Measurements from ENCODE around the gene HSPBP1. TPM values are rescaled to one million over a fixed set of nuclear protein-coding genes. Genes with fewer than 3 reads are reported as not detected.
A peak's percentile ranks its signal among the peaks of the same experiment; 100 is the strongest.

Gene HSPBP1
- total RNA-seq, 1 experiment from 2014 or later, result 63.0 TPM

- RAD21 ChIA-PET (ENCODE audit: low non-redundant PET in 1 of 2, low total read pairs in 2 of 2, uncharacterized antibody in 2 of 2, unreplicated experiment in 2 of 2), result no interaction called here
- intact Hi-C loops (cut with micrococcal nuclease), result loop anchor here (5.0 kb wide), 1 partner anchor 89 kb away; the partner anchor contains the start of gene DNAAF3
- no peak overlapping the region for H2AFZ ChIP-seq (ENCODE audit: low read depth, low read length, poor library complexity, severe bottlenecking)
- ATAC-seq, result no peak
- CTCF ChIA-PET, result no interaction called here
- H3K9me2 ChIP-seq (ENCODE audit: insufficient read depth), result no peaks in the 10 kb centered on the region
- peaks cover 20 to 41% of the 10 kb centered on the region in 2 experiments for H3K4me1 ChIP-seq (ENCODE audit: control insufficient read depth in 1 of 2, insufficient read depth in 2 of 2, low read length in 2 of 2)
- no peak for DNase-seq (ENCODE audit: low read depth, low spot score)
- no TSS peak for BruUV-seq (replicated peaks)
- H3K27me3 ChIP-seq (ENCODE audit: insufficient read depth, low read length), result no peaks in the 10 kb centered on the region
- no peak overlapping the region for H3K27ac ChIP-seq (ENCODE audit: low read depth, low read length)
- peaks cover 79% of the 10 kb centered on the region for H3K79me2 ChIP-seq (ENCODE audit: insufficient read depth, low read length)
- H3K9me3 ChIP-seq (ENCODE audit: control insufficient read depth in 1 of 2, insufficient read depth in 1 of 2, low read depth in 1 of 2, low read length in 2 of 2), result no peaks in the 10 kb centered on the region
- POLR2A ChIA-PET, result interaction anchor here (1.2 kb wide), 1 partner anchor 45 kb away, joined by 3 read pairs; no protein-coding TSS in a partner anchor
- peaks cover 0 to 9% of the 10 kb centered on the region in 2 experiments; a peak in 3 of 4 replicates for H3K36me3 ChIP-seq (ENCODE audit: control insufficient read depth in 1 of 2, insufficient read depth in 2 of 2, low read length in 2 of 2)
- TF ChIP-seq CEBPB (IDR thresholded peaks at IDR 0.05; ENCODE audit: low read depth), result no peak
- no peak for TF ChIP-seq EGR1 (IDR thresholded peaks at IDR 0.05; ENCODE audit: low read depth)
- TF ChIP-seq, protein P1, sequence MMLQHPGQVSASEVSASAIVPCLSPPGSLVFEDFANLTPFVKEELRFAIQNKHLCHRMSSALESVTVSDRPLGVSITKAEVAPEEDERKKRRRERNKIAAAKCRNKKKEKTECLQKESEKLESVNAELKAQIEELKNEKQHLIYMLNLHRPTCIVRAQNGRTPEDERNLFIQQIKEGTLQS (IDR thresholded peaks at IDR 0.05), result no peak
- no peak for TF ChIP-seq EZH2phosphoT487 (IDR thresholded peaks at IDR 0.05; ENCODE audit: borderline replicate concordance)
- TF ChIP-seq RAD21 (IDR thresholded peaks at IDR 0.05; ENCODE audit: low read depth), result no peak
- no peak for TF ChIP-seq CBX3 (IDR thresholded peaks at IDR 0.05; ENCODE audit: low read depth)
- TF ChIP-seq SP1 (IDR thresholded peaks at IDR 0.05; ENCODE audit: low read depth), result no peak
- TF ChIP-seq REST (IDR thresholded peaks at IDR 0.05; ENCODE audit: low read depth), result no peak
- peak overlapping the region; percentile 98 for H3K4me2 ChIP-seq (ENCODE audit: low read length)
- H3K4me3 ChIP-seq (replicated peaks in 1 of 2; ENCODE audit: low read depth in 1 of 2, low read length in 2 of 2), result no peak overlapping the region
- H3K9ac ChIP-seq (ENCODE audit: low read length), result no peak overlapping the region
- H4K20me1 ChIP-seq (ENCODE audit: insufficient read depth), result no peaks in the 10 kb centered on the region
Measured at GRCh38 chr19:55255618-55256423, 24.1 kb downstream of the HSPBP1 start.
